H1 (cell line): ENCODE results near the gene SLC16A9. TPM values are rescaled to one million over a fixed set of nuclear protein-coding genes. Genes with fewer than 3 reads are reported as not detected.

Source experiments
- BCL11A ChIP-seq, 2 experiments: IDR thresholded peaks; one replicate each; pipeline ENCODE4 v1.6.1; 2011; ENCODE audit warnings: low read depth in 2 of 2, low read length in 2 of 2, mild to moderate bottlenecking in 2 of 2
- CBX8 ChIP-seq: fragments of 300-800, 300-1000 bp; sonication (generic); IDR thresholded peaks from 2 replicates; pipeline ENCODE4 v1.7.1; 2016; ENCODE audit warnings: low read depth, low read length, borderline replicate concordance
- CHD2 ChIP-seq: IDR thresholded peaks from 2 replicates; pipeline ENCODE4 v1.6.1; 2012; ENCODE audit warnings: low read length, improper control_type of control experiment
- GTF2F1 ChIP-seq: IDR thresholded peaks from 2 replicates; pipeline ENCODE4 v1.6.1; 2012; ENCODE audit warnings: low read depth, low read length, improper control_type of control experiment, borderline replicate concordance
- POU5F1 ChIP-seq: IDR thresholded peaks from 2 replicates; pipeline ENCODE4 v1.6.1; 2011; ENCODE audit warnings: low read depth, mild to moderate bottlenecking, low read length, moderate library complexity
- RBBP5 ChIP-seq: IDR thresholded peaks from 2 replicates; pipeline ENCODE4 v1.7.1; 2012; ENCODE audit warnings: low read depth, mild to moderate bottlenecking, inconsistent platforms, low read length, moderate library complexity, borderline replicate concordance
- RFX5 ChIP-seq: IDR thresholded peaks from 2 replicates; pipeline ENCODE4 v1.6.1; 2011; ENCODE audit warnings: low read depth, low read length, improper control_type of control experiment, borderline replicate concordance
- SIX5 ChIP-seq: IDR thresholded peaks from 2 replicates; pipeline ENCODE4 v1.6.1; 2011; ENCODE audit warnings: mild to moderate bottlenecking, low read depth, low read length
- SP2 ChIP-seq: IDR thresholded peaks from 2 replicates; pipeline ENCODE4 v1.6.1; 2012; ENCODE audit warnings: mild to moderate bottlenecking, low read length, inconsistent platforms
- SRF ChIP-seq: IDR thresholded peaks from 2 replicates; pipeline ENCODE4 v1.6.1; 2011; ENCODE audit warnings: mild to moderate bottlenecking, low read depth, low read length, moderate library complexity
- TAF1 ChIP-seq: IDR thresholded peaks from 2 replicates; pipeline ENCODE4 v1.6.1; 2011; ENCODE audit warnings: mild to moderate bottlenecking, low read depth, low read length
- TCF12 ChIP-seq: IDR thresholded peaks from 2 replicates; pipeline ENCODE4 v1.6.1; 2011; ENCODE audit warnings: low read depth, mild to moderate bottlenecking, low read length
- polyA plus RNA-seq, 7 experiments: library from polyadenylated mRNA; depleted of rRNA in 3 of 7; stranded (reverse) in 5 of 7; unstranded in 2 of 7; fragments of >200 nt in 5 of 7; fragments of 200-250 nt in 2 of 7; gene quantifications; 1 replicate in 5 of 7; 2 replicates in 1 of 7; 4 replicates in 1 of 7; pipeline versions ENCODE4 v1.2.1 to v1.2.3, GENCODE V29; 2011 to 2013; ENCODE audit warnings: missing spikeins in 2 of 7, mixed read lengths in 2 of 7
- total RNA-seq: library from RNA; stranded (reverse); fragmentation: NEBNext Ultra II Directional; extraction: Animal tissue kit (Norgen Biotek cat#: 25700); gene quantifications from 2 replicates; pipeline ENCODE4 v1.2.1, GENCODE V29; 2021
- TF ChIP-seq, protein P1 (sequence below): fragments of 300-600 bp; sonication (generic); IDR thresholded peaks from 2 replicates; pipeline ENCODE4 v1.7.1; 2012; ENCODE audit warnings: low read length, moderate library complexity, mild to moderate bottlenecking, inconsistent platforms; ENCODE audit not compliant: insufficient replicate concordance

Gene SLC16A9
- total and polyA plus RNA-seq, 2 of the 8 experiments (the other 6 are each of a cell fraction or from before 2014, with no cell fraction given) = 11.2 to 20.5 TPM

DNA sequence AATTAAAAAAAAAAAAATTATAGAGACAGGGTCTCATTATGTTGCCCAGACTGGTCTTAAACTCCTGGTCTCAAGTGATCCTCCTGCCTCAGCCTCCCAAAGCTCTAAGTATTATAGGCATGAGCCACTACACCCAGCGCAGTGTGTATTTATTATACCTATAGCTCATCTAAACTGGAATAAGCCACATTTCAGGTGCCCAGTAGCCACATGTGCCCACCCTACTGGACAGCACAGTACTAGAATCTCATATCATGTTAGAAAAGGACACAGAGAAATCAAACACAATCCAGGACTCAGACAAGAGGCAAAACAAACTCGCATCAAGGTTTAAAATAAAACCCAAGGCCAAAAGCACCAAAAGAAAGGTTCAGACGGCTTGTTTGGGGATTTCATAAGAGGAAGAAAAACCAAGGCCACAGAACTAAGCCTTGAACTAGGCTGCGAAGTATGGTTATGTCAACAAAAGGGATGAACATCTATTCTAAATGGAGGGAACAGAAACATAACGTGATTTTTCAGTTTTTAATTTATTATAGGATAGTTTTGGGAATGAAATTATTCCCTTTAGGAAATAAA, 32.3 kb downstream of the SLC16A9 start (continued):
- TF ChIP-seq, protein P1, sequence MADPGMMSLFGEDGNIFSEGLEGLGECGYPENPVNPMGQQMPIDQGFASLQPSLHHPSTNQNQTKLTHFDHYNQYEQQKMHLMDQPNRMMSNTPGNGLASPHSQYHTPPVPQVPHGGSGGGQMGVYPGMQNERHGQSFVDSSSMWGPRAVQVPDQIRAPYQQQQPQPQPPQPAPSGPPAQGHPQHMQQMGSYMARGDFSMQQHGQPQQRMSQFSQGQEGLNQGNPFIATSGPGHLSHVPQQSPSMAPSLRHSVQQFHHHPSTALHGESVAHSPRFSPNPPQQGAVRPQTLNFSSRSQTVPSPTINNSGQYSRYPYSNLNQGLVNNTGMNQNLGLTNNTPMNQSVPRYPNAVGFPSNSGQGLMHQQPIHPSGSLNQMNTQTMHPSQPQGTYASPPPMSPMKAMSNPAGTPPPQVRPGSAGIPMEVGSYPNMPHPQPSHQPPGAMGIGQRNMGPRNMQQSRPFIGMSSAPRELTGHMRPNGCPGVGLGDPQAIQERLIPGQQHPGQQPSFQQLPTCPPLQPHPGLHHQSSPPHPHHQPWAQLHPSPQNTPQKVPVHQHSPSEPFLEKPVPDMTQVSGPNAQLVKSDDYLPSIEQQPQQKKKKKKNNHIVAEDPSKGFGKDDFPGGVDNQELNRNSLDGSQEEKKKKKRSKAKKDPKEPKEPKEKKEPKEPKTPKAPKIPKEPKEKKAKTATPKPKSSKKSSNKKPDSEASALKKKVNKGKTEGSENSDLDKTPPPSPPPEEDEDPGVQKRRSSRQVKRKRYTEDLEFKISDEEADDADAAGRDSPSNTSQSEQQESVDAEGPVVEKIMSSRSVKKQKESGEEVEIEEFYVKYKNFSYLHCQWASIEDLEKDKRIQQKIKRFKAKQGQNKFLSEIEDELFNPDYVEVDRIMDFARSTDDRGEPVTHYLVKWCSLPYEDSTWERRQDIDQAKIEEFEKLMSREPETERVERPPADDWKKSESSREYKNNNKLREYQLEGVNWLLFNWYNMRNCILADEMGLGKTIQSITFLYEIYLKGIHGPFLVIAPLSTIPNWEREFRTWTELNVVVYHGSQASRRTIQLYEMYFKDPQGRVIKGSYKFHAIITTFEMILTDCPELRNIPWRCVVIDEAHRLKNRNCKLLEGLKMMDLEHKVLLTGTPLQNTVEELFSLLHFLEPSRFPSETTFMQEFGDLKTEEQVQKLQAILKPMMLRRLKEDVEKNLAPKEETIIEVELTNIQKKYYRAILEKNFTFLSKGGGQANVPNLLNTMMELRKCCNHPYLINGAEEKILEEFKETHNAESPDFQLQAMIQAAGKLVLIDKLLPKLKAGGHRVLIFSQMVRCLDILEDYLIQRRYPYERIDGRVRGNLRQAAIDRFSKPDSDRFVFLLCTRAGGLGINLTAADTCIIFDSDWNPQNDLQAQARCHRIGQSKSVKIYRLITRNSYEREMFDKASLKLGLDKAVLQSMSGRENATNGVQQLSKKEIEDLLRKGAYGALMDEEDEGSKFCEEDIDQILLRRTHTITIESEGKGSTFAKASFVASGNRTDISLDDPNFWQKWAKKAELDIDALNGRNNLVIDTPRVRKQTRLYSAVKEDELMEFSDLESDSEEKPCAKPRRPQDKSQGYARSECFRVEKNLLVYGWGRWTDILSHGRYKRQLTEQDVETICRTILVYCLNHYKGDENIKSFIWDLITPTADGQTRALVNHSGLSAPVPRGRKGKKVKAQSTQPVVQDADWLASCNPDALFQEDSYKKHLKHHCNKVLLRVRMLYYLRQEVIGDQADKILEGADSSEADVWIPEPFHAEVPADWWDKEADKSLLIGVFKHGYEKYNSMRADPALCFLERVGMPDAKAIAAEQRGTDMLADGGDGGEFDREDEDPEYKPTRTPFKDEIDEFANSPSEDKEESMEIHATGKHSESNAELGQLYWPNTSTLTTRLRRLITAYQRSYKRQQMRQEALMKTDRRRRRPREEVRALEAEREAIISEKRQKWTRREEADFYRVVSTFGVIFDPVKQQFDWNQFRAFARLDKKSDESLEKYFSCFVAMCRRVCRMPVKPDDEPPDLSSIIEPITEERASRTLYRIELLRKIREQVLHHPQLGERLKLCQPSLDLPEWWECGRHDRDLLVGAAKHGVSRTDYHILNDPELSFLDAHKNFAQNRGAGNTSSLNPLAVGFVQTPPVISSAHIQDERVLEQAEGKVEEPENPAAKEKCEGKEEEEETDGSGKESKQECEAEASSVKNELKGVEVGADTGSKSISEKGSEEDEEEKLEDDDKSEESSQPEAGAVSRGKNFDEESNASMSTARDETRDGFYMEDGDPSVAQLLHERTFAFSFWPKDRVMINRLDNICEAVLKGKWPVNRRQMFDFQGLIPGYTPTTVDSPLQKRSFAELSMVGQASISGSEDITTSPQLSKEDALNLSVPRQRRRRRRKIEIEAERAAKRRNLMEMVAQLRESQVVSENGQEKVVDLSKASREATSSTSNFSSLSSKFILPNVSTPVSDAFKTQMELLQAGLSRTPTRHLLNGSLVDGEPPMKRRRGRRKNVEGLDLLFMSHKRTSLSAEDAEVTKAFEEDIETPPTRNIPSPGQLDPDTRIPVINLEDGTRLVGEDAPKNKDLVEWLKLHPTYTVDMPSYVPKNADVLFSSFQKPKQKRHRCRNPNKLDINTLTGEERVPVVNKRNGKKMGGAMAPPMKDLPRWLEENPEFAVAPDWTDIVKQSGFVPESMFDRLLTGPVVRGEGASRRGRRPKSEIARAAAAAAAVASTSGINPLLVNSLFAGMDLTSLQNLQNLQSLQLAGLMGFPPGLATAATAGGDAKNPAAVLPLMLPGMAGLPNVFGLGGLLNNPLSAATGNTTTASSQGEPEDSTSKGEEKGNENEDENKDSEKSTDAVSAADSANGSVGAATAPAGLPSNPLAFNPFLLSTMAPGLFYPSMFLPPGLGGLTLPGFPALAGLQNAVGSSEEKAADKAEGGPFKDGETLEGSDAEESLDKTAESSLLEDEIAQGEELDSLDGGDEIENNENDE = no peak
- TF ChIP-seq GTF2F1 (no peak), RBBP5 (no peak), SP2 (no peak), TAF1 (no peak), CBX8 (no peak), TCF12 (no peak), CHD2 (no peak), SIX5 (no peak), BCL11A (IDR thresholded peaks at IDR 0.05; ENCODE audit: low read depth in 2 of 2, low read length in 2 of 2) (no peak), POU5F1 (no peak), RFX5 (no peak), SRF (no peak)
